Caki2 (cell line): ENCODE results near the gene RABGAP1L. TPM values are rescaled to one million over a fixed set of nuclear protein-coding genes. Genes with fewer than 3 reads are reported as not detected.
"Not testable (repeated sequence)": the region's sequence is repeated elsewhere in the genome, so short reads cannot be mapped to it uniquely, and the experiment has no call there.

ENCODE experiments used
- DNase-seq: peaks from one replicate; pipeline ENCODE4 v3.0.0-alpha.2; 2015; ENCODE audit warnings: low read depth
- in situ Hi-C: cut with HindIII; loops from 2 replicates; pipeline ENCODE4 v1.10.0; 2016; ENCODE audit warnings: low sequenced_read_pairs, low pct_unique_long_range_greater_than_20kb, mixed read lengths
- total RNA-seq: library from RNA; depleted of rRNA; stranded (reverse); fragments of >200 nt; shearing (Covaris generic); gene quantifications from 2 replicates; pipeline ENCODE4 v1.2.3, GENCODE V29; 2014; ENCODE audit warnings: low replicate concordance

Gene RABGAP1L
- total RNA-seq, 1 experiment from 2014 or later = 6.8 TPM

GRCh38 chr1:174815036-174815435 lies 655.7 kb downstream of the RABGAP1L start:
- peak; percentile 51 for DNase-seq
- in situ Hi-C loops = no loop called here

GRCh38 chr1:174815474-174815908 lies 656.2 kb downstream of the RABGAP1L start:
- no peak for DNase-seq
- in situ Hi-C loops = no loop called here

GRCh38 chr1:174816621-174817020 lies 657.3 kb downstream of the RABGAP1L start:
- DNase-seq, in situ Hi-C loops: not testable (repeated sequence)

- no peak for DNase-seq
- in situ Hi-C loops = no loop called here
These were observed 658.8 kb downstream of the RABGAP1L start for GRCh38 chr1:174818014-174818616.

GRCh38 chr1:174818951-174819350 lies 659.6 kb downstream of the RABGAP1L start:
- in situ Hi-C loops = no loop called here
- peak; percentile 71 for DNase-seq

GRCh38 chr1:174819596-174819995 lies 660.3 kb downstream of the RABGAP1L start:
- in situ Hi-C loops = no loop called here
- DNase-seq = no peak

GRCh38 chr1:174825127-174825526 lies 665.8 kb downstream of the RABGAP1L start:
- no peak for DNase-seq
- in situ Hi-C loops = no loop called here

GRCh38 chr1:174825806-174826205 lies 666.5 kb downstream of the RABGAP1L start:
- in situ Hi-C loops = no loop called here
- DNase-seq = no peak

GRCh38 chr1:174828264-174828663 lies 668.9 kb downstream of the RABGAP1L start:
- in situ Hi-C loops = no loop called here

GRCh38 chr1:174829990-174830389 lies 670.7 kb downstream of the RABGAP1L start:
- no peak for DNase-seq
- in situ Hi-C loops = no loop called here

More at GRCh38 chr1:174828264-174828663, 668.9 kb downstream of the RABGAP1L start:
- no peak for DNase-seq

GRCh38 chr1:174836543-174836942 lies 677.2 kb downstream of the RABGAP1L start:
- in situ Hi-C loops = no loop called here
- no peak for DNase-seq

GRCh38 chr1:174837386-174837785 lies 678.1 kb downstream of the RABGAP1L start:
- in situ Hi-C loops = no loop called here
- no peak for DNase-seq

- no peak for DNase-seq
- in situ Hi-C loops = no loop called here
These were observed 679.9 kb downstream of the RABGAP1L start for GRCh38 chr1:174839211-174839610.

- in situ Hi-C loops = no loop called here
- DNase-seq = no peak
These were observed 682.4 kb downstream of the RABGAP1L start for GRCh38 chr1:174841747-174842146.

- in situ Hi-C loops, DNase-seq: not testable (repeated sequence)
These were observed 689.6 kb downstream of the RABGAP1L start for GRCh38 chr1:174848593-174849560.

GRCh38 chr1:174850726-174851125 lies 691.4 kb downstream of the RABGAP1L start:
- DNase-seq = no peak
- in situ Hi-C loops = no loop called here

GRCh38 chr1:174858301-174858700 lies 699.0 kb downstream of the RABGAP1L start:
- in situ Hi-C loops = no loop called here
- DNase-seq = no peak

- in situ Hi-C loops = no loop called here
- no peak for DNase-seq
These were observed 711.0 kb downstream of the RABGAP1L start for GRCh38 chr1:174870319-174870718.

GRCh38 chr1:174871886-174872285 lies 712.6 kb downstream of the RABGAP1L start:
- in situ Hi-C loops = no loop called here
- DNase-seq = no peak
